HG03575 (cell line): Measurements from ENCODE around the gene KIF21A.

ENCODE experiments used
- ATAC-seq: cut with Tn5 transposase; IDR thresholded peaks from one replicate; pipeline ENCODE4 v1.9.1; 2021; ENCODE audit not compliant: unreplicated experiment, insufficient number of reproducible peaks, low FRiP score; ENCODE audit errors: extremely low read depth

Gene KIF21A

DNA sequence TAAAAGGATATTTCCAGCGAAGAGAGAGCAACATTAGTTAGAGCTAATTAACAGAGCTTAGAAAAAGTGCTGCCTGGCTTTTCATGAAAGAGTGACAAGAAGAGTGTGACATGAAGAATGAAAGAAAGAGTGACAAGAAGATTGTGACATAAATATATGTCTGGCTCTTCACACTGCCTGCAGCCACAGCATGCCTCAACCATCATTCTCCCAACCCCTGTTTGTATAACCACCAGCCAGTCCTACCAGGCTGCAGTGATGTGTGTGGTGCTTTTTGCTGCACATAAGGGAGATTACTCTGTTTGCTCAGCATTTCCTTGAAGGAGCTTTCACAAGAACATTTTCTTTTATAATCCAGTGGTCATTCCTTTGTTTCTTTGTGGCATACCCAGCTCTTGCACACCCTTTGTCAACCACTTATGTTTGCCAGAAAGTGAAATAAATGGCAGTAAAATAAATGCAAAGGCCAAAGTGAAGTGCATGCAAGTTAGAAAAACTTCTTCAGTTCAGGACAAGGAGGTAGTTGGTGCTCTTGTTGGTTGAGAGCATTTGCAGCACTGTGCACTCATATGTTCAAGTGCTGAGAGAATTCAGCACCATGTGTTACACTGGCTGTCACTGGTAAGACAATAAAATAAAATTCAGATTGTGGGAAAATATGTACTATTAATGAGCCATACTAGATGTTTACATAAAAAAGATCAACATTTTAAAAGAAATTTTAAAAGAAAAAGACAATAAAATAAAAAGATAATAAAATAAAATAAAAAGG lies 50.6 kb downstream of the KIF21A start:
- ATAC-seq: no peak

- ATAC-seq: no peak
These were observed 52.2 kb downstream of the KIF21A start for GRCh38 chr12:39390752-39391151.

- no peak for ATAC-seq
These were observed 53.3 kb downstream of the KIF21A start for GRCh38 chr12:39389399-39390150.

- no peak for ATAC-seq
These were observed 56.6 kb downstream of the KIF21A start for GRCh38 chr12:39386335-39386734.

- no peak for ATAC-seq
These were observed 59.8 kb downstream of the KIF21A start for GRCh38 chr12:39383114-39383513.

DNA sequence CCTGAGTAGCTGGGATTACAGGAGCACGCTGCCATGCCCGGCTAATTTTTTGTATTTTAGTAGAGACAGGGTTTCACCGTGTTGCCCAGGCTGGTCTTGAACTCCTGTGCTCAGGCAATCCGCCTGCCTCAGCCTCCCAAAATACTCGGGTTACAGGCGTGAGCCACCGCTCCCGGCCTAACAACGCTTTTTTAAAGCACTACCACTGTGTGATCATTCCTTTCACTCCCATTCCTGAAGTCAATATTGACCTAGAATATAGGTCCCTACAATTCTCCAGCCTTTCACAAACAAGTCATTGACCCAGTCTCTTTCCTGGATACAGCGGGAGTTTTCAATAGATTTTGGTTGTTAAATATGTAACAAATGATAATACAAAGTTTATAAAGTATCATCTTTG lies 62.8 kb downstream of the KIF21A start:
- no peak for ATAC-seq

GRCh38 chr12:39378341-39378740 lies 64.6 kb downstream of the KIF21A start:
- no peak for ATAC-seq

GRCh38 chr12:39375206-39375808 lies 67.6 kb downstream of the KIF21A start:
- ATAC-seq: no peak

DNA sequence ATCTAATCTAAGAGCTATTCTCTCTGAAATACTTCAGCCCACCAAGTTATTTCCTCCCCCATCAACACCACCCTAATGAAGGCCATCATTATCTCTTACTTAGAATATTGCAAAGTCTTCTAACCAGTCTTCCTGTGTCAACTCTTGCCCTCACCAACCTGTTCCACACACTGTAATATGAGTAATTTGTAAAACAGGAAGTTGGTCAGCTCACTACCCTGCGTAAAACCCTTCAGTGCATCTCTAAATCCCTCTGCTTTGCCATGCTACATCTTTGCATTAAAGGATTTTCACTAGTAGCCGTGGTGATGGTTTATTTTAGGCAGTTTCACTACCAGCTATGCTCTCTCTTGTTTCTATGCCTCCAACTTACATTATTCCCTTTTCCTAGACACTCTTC lies 70.0 kb downstream of the KIF21A start:
- peak; percentile 86 for ATAC-seq

GRCh38 chr12:39372204-39372925 lies 70.6 kb downstream of the KIF21A start:
- ATAC-seq: no peak

- no peak for ATAC-seq
These were observed 73.2 kb downstream of the KIF21A start for GRCh38 chr12:39369756-39370155.

DNA sequence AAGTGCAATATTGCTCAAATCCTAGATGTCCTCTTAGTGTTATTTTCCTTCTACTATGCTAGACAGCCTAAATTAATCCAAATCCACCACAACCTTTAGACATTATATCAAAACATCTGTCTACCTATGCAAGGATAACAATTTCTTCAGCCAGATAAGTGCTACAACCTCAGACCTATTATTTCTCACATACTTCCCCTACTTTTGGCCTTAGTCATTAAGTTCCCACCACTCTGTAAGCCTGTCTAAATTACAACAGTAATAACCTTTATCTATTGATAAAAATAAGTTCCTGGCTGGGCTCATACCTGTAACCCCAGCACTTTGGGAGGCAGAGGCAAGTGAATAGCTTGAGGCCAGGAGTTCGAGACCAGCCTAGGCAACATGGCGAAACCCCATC lies 74.0 kb downstream of the KIF21A start:
- no peak for ATAC-seq

DNA sequence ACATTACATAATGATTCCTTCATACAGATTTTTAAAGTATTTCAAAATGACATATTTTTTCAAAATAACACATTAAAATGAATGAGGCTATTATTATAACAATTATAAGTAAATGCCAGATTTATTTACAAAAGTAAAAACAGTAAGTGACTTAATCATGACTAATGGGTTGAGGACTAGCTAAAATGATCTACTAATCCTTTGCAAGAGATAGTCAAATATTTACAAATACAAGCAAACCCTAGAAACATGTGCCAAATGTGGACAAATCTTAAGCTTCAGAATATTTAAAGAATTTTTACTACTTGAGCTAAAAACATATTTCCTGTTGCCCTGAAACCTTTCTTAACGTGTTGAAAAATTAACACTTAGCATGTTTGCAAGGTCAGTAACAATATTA lies 74.8 kb downstream of the KIF21A start:
- ATAC-seq: no peak

- ATAC-seq: no peak
These were observed 75.4 kb downstream of the KIF21A start for GRCh38 chr12:39367494-39367893.

DNA sequence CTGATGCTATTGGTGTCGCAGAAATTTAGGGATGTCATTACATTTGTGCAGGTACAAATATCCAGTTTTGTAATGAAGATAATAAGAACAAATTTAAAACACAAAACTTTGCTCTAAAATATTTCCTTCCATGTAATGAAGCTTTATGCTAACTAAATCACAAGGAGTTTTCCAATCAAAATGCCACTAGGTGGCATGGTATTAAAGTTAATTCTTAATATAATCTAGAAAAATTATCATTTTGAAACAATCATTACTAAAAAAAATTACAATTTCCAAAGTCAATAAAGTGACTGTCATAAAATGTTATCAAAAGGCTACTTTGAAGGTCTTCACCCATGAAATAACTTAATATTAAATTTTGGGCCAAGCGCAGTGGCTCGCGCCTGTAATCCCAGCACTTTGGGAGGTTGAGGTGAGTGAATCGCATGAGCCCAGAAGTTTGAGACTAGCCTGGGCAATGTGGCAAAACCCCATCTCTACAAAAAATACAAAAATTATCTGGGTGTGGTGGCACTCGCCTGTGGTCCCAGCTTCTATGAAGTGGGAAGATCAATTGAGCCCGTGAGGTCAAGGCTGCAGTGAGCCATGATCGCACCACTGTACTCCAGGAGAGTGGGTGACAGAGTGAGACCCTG lies 77.4 kb downstream of the KIF21A start:
- ATAC-seq: no peak

DNA sequence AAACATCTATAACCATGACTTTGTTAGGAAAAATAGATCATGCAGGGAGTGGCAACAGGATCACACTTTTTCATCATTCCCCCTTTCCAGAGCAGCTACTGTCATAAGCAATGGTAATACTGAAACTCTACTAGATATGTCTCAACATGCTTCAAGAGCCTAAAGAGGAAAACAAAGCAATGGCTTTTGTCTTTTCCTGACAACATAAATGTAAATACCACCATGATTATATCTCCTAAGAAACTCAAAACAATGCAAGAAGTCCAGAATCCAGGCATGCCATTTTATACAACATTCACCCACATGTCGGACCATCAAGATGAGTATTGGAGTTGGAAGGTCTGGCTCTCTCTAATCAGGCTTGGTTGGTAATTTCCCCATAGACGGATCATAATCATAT lies 78.7 kb downstream of the KIF21A start:
- ATAC-seq: no peak

GRCh38 chr12:39359645-39360044 lies 83.3 kb downstream of the KIF21A start:
- ATAC-seq: no peak

GRCh38 chr12:39357041-39357440 lies 85.9 kb downstream of the KIF21A start:
- ATAC-seq: no peak

DNA sequence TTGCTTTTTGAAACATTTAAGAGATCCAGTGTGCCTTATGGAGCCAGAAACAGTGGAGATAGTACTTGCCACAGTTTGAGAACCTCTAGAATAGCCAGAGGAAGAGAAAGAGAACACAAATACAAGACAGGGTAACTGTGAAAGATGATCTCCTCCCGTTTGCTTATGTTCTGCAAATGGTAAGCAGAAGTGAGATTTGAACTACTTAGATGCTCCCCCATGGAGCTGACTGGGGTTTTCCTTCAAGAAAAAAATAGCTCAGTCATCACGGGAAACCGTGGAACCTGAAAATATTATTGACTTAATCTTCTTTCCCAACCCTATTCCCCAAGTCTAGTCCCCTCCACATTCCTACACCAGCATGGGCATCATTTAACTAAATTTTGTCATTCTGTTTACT lies 87.1 kb downstream of the KIF21A start:
- no peak for ATAC-seq
